ENCODE measurements around the gene CREG1. TPM values are rescaled to one million over a fixed set of nuclear protein-coding genes. Genes with fewer than 3 reads are reported as not detected.

The CREG1 gene
- total RNA-seq, 1 experiment from 2014 or later: 69.3 TPM

- Mint-ChIP-seq H3K27me3 (ENCODE audit: unreplicated experiment) (peaks cover 72% of the 10 kb centered on the region), H3K27ac (ENCODE audit: unreplicated experiment) (no peak overlapping the region), H3K9me3 (ENCODE audit: low read depth, unreplicated experiment) (no peaks in the 10 kb centered on the region), H3K4me3 (ENCODE audit: low read depth, unreplicated experiment) (no peak overlapping the region), H3K4me1 (ENCODE audit: low read depth, unreplicated experiment) (no peaks in the 10 kb centered on the region), H3K36me3 (ENCODE audit: insufficient read depth, unreplicated experiment) (no peaks in the 10 kb centered on the region)
- CTCF ChIA-PET: no interaction called here
- no peak for TF ChIP-seq CTCF (IDR thresholded peaks at IDR 0.05; ENCODE audit: unreplicated experiment)
- intact Hi-C loops (cut with micrococcal nuclease; ENCODE audit: unreplicated experiment): no loop called here
- no peak for DNase-seq
- BruUV-seq (replicated peaks): no TSS peak
Measured at GRCh38 chr1:167503626-167504466, 49.7 kb downstream of the CREG1 start.

- Mint-ChIP-seq H3K27me3 (ENCODE audit: unreplicated experiment) (peaks cover 70% of the 10 kb centered on the region), H3K9me3 (ENCODE audit: low read depth, unreplicated experiment) (no peaks in the 10 kb centered on the region), H3K4me3 (ENCODE audit: low read depth, unreplicated experiment) (no peak overlapping the region), H3K36me3 (ENCODE audit: insufficient read depth, unreplicated experiment) (no peaks in the 10 kb centered on the region), H3K27ac (ENCODE audit: unreplicated experiment) (no peak overlapping the region), H3K4me1 (ENCODE audit: low read depth, unreplicated experiment) (no peaks in the 10 kb centered on the region)
- CTCF ChIA-PET: no interaction called here
- intact Hi-C loops (cut with micrococcal nuclease; ENCODE audit: unreplicated experiment): no loop called here
- no TSS peak for BruUV-seq (replicated peaks)
- no peak for DNase-seq
- TF ChIP-seq CTCF (IDR thresholded peaks at IDR 0.05; ENCODE audit: unreplicated experiment): no peak
Measured at GRCh38 chr1:167502719-167503462, 50.7 kb downstream of the CREG1 start.

- TF ChIP-seq CTCF (IDR thresholded peaks at IDR 0.05; ENCODE audit: unreplicated experiment): no peak
- no TSS peak for BruUV-seq (replicated peaks)
- H3K27me3 Mint-ChIP-seq (ENCODE audit: unreplicated experiment): peaks cover 76% of the 10 kb centered on the region
- no peaks in the 10 kb centered on the region for H3K9me3 Mint-ChIP-seq (ENCODE audit: low read depth, unreplicated experiment)
- H3K27ac Mint-ChIP-seq (ENCODE audit: unreplicated experiment): no peak overlapping the region
- no peaks in the 10 kb centered on the region for H3K36me3 Mint-ChIP-seq (ENCODE audit: insufficient read depth, unreplicated experiment)
- no peak overlapping the region for H3K4me3 Mint-ChIP-seq (ENCODE audit: low read depth, unreplicated experiment)
- CTCF ChIA-PET: no interaction called here
- no peaks in the 10 kb centered on the region for H3K4me1 Mint-ChIP-seq (ENCODE audit: low read depth, unreplicated experiment)
- intact Hi-C loops (cut with micrococcal nuclease; ENCODE audit: unreplicated experiment): no loop called here
- DNase-seq: no peak
Measured at GRCh38 chr1:167502192-167502551, 51.4 kb downstream of the CREG1 start.

GRCh38 chr1:167501515-167502191 lies 51.9 kb downstream of the CREG1 start:
- DNase-seq: no peak
- Mint-ChIP-seq H3K4me1 (ENCODE audit: low read depth, unreplicated experiment) (no peaks in the 10 kb centered on the region), H3K36me3 (ENCODE audit: insufficient read depth, unreplicated experiment) (no peaks in the 10 kb centered on the region), H3K9me3 (ENCODE audit: low read depth, unreplicated experiment) (no peaks in the 10 kb centered on the region), H3K27me3 (ENCODE audit: unreplicated experiment) (peaks cover 82% of the 10 kb centered on the region), H3K4me3 (ENCODE audit: low read depth, unreplicated experiment) (no peak overlapping the region), H3K27ac (ENCODE audit: unreplicated experiment) (no peak overlapping the region)
- intact Hi-C loops (cut with micrococcal nuclease; ENCODE audit: unreplicated experiment): no loop called here
- no TSS peak for BruUV-seq (replicated peaks)
- CTCF ChIA-PET: no interaction called here
- no peak for TF ChIP-seq CTCF (IDR thresholded peaks at IDR 0.05; ENCODE audit: unreplicated experiment)

Measured in Calu3 (cell line).